Neural cell (in vitro differentiated cells): Measurements from ENCODE around the gene USP35. TPM values are rescaled to one million over a fixed set of nuclear protein-coding genes. Genes with fewer than 3 reads are reported as not detected.
A peak's percentile ranks its signal among the peaks of the same experiment; 100 is the strongest.

Experiments
- H2AFZ ChIP-seq: fragments of 200-600, 300-800 bp; sonication (generic), shearing (Covaris generic); 2 replicates; pipeline ENCODE4 v1.6.0; 2014; ENCODE audit warnings: low read depth, mild to moderate bottlenecking, antibody characterized with exemption, low read length, moderate library complexity
- H3F3A ChIP-seq: fragments of 200-600 bp; shearing (Covaris generic); 2 replicates; pipeline ENCODE4 v1.6.1; 2016; ENCODE audit warnings: mild to moderate bottlenecking, moderate library complexity, mixed read lengths, antibody characterized with exemption, low read length; ENCODE audit not compliant: insufficient read depth, poor library complexity, severe bottlenecking
- H3K27ac ChIP-seq: fragments of 200-600, 300-800 bp; sonication (generic), shearing (Covaris generic); 2 replicates; pipeline ENCODE4 v1.5.1; 2014; ENCODE audit warnings: mild to moderate bottlenecking, low read length, moderate library complexity
- H3K27me3 ChIP-seq: fragments of 300-800, 200-600 bp; sonication (generic), shearing (Covaris generic); 2 replicates; pipeline ENCODE4 v1.6.0; 2014; ENCODE audit warnings: mild to moderate bottlenecking, low read depth, low read length, moderate library complexity; ENCODE audit not compliant: insufficient read depth
- H3K36me3 ChIP-seq: fragments of 300-800, 200-600 bp; sonication (generic), shearing (Covaris generic); 2 replicates; pipeline ENCODE4 v1.5.1; 2014; ENCODE audit warnings: mild to moderate bottlenecking, antibody characterized with exemption, low read length, moderate library complexity; ENCODE audit not compliant: insufficient read depth
- H3K4me2 ChIP-seq: fragments of 300-800, 200-600 bp; sonication (generic), shearing (Covaris generic); 2 replicates; pipeline ENCODE4 v1.6.0; 2014; ENCODE audit warnings: mild to moderate bottlenecking, low read length
- H3K4me3 ChIP-seq: fragments of 300-800, 200-600 bp; sonication (generic), shearing (Covaris generic); 2 replicates; pipeline ENCODE4 v1.5.1; 2014; ENCODE audit warnings: mild to moderate bottlenecking, low read length, moderate library complexity
- H3K79me2 ChIP-seq: fragments of 200-600 bp; shearing (Covaris generic); replicated peaks from 2 replicates; pipeline ENCODE4 v1.6.0; 2014; ENCODE audit warnings: mild to moderate bottlenecking, low read length, moderate library complexity; ENCODE audit not compliant: insufficient read depth
- H3K9ac ChIP-seq: fragments of 300-800, 200-600 bp; sonication (generic), shearing (Covaris generic); 2 replicates; pipeline ENCODE4 v1.6.1; 2016; ENCODE audit warnings: mild to moderate bottlenecking, low read length, mixed read lengths
- H3K9me2 ChIP-seq: fragments of 200-600 bp; shearing (Covaris generic); 2 replicates; pipeline ENCODE4 v1.6.1; 2016; ENCODE audit warnings: mild to moderate bottlenecking, low read length, mixed read lengths; ENCODE audit not compliant: insufficient read depth
- H3K9me3 ChIP-seq: fragments of 200-600, 300-800 bp; sonication (generic), shearing (Covaris generic); 2 replicates; pipeline ENCODE4 v1.6.1; 2016; ENCODE audit warnings: mild to moderate bottlenecking, mixed run types, low read length, moderate library complexity, mixed read lengths
- H4K20me1 ChIP-seq: fragments of 200-600 bp; shearing (Covaris generic); 2 replicates; pipeline ENCODE4 v1.6.1; 2016; ENCODE audit warnings: mild to moderate bottlenecking, mixed run types; ENCODE audit not compliant: insufficient read depth
- CTCF ChIP-seq: fragments of 450-650 bp; IDR thresholded peaks from 2 replicates; pipeline ENCODE4 v1.5.1; 2014; ENCODE audit warnings: antibody characterized with exemption, mild to moderate bottlenecking, moderate library complexity; ENCODE audit not compliant: poor library complexity, severe bottlenecking
- EP300 ChIP-seq: fragments of 450-650 bp; conservative IDR thresholded peaks from 2 replicates; pipeline ENCODE4 v1.6.1; 2014; ENCODE audit warnings: antibody characterized with exemption, mild to moderate bottlenecking, moderate library complexity; ENCODE audit not compliant: poor library complexity, severe bottlenecking
- EZH2 ChIP-seq: fragments of 200-600, 300-800 bp; shearing (Covaris generic), sonication (generic); IDR thresholded peaks from 2 replicates; pipeline ENCODE4 v1.6.1; 2014; ENCODE audit warnings: antibody characterized with exemption, low read length, borderline replicate concordance, mild to moderate bottlenecking; ENCODE audit not compliant: insufficient read depth, poor library complexity, severe bottlenecking
- MXI1 ChIP-seq: fragments of 450-650 bp; conservative IDR thresholded peaks from 2 replicates; pipeline ENCODE4 v1.6.1; 2014; ENCODE audit warnings: antibody characterized with exemption, mild to moderate bottlenecking; ENCODE audit not compliant: poor library complexity, severe bottlenecking
- POLR2AphosphoS5 ChIP-seq: IDR thresholded peaks from 2 replicates; pipeline ENCODE4 v1.6.1; 2012
- RAD21 ChIP-seq: fragments of 450-650 bp; conservative IDR thresholded peaks from 2 replicates; pipeline ENCODE4 v1.6.1; 2014; ENCODE audit warnings: antibody characterized with exemption, mild to moderate bottlenecking, moderate library complexity
- REST ChIP-seq: IDR thresholded peaks from 2 replicates; pipeline ENCODE4 v1.6.1; 2012; ENCODE audit warnings: borderline replicate concordance
- SMC3 ChIP-seq: fragments of 450-650 bp; conservative IDR thresholded peaks from 2 replicates; pipeline ENCODE4 v1.6.1; 2014; ENCODE audit warnings: antibody characterized with exemption, mild to moderate bottlenecking, moderate library complexity; ENCODE audit not compliant: poor library complexity
- TAF1 ChIP-seq: IDR thresholded peaks from 2 replicates; pipeline ENCODE4 v1.6.1; 2012; ENCODE audit warnings: low read depth
- polyA plus RNA-seq: library from polyadenylated mRNA; depleted of rRNA; stranded (reverse); fragments of >200 nt; gene quantifications from 2 replicates; pipeline ENCODE4 v1.2.3, GENCODE V29; 2014

Gene USP35
- polyA plus RNA-seq, 1 donor from 2014 or later = 12.9 TPM

GRCh38 chr11:78227921-78228320 lies 39.2 kb downstream of the USP35 start:
- no peaks in the 10 kb centered on the region for H3K9me2 ChIP-seq
- no peaks in the 10 kb centered on the region for H3K9me3 ChIP-seq
- no peak overlapping the region for H3K4me3 ChIP-seq
- H3K4me2 ChIP-seq = no peak overlapping the region
- no peaks in the 10 kb centered on the region for H3K27me3 ChIP-seq
- H3K79me2 ChIP-seq = no peaks in the 10 kb centered on the region
- H3K36me3 ChIP-seq = peaks cover 6% of the 10 kb centered on the region
- H3K27ac ChIP-seq = no peak overlapping the region
- no peak for TF ChIP-seq TAF1
- TF ChIP-seq POLR2AphosphoS5 = no peak
- TF ChIP-seq EP300 = no peak
- no peak for TF ChIP-seq EZH2
- no peak for TF ChIP-seq RAD21
- no peak for TF ChIP-seq MXI1
- TF ChIP-seq SMC3 = no peak
- no peak for TF ChIP-seq REST
- no peak for TF ChIP-seq CTCF
- no peak overlapping the region for H3K9ac ChIP-seq
- H4K20me1 ChIP-seq = no peaks in the 10 kb centered on the region
- H2AFZ ChIP-seq = no peak overlapping the region
- H3F3A ChIP-seq = no peaks in the 10 kb centered on the region

- H3K27me3 ChIP-seq = no peaks in the 10 kb centered on the region
- H3F3A ChIP-seq = no peaks in the 10 kb centered on the region
- H3K36me3 ChIP-seq = peaks cover 6% of the 10 kb centered on the region
- no peak overlapping the region for H3K4me3 ChIP-seq
- no peaks in the 10 kb centered on the region for H3K79me2 ChIP-seq
- H4K20me1 ChIP-seq = no peaks in the 10 kb centered on the region
- no peak overlapping the region for H3K27ac ChIP-seq
- no peaks in the 10 kb centered on the region for H3K9me3 ChIP-seq
- TF ChIP-seq CTCF = peak; percentile 74
- no peak for TF ChIP-seq REST
- no peak for TF ChIP-seq TAF1
- TF ChIP-seq MXI1 = no peak
- peak; percentile 80 for TF ChIP-seq RAD21
- TF ChIP-seq SMC3 = peak; percentile 89
- TF ChIP-seq EZH2 = no peak
- no peak for TF ChIP-seq EP300
- no peak for TF ChIP-seq POLR2AphosphoS5
- H2AFZ ChIP-seq = no peak overlapping the region
- no peak overlapping the region for H3K4me2 ChIP-seq
- no peak overlapping the region for H3K9ac ChIP-seq
- H3K9me2 ChIP-seq = no peaks in the 10 kb centered on the region
Measured at GRCh38 chr11:78228467-78228866, 39.7 kb downstream of the USP35 start.
